IPS DF 19.7 (cell line): Measurements from ENCODE around the gene AMFR.

Source experiments
- DNase-seq: peaks from one replicate; pipeline ENCODE4 v3.0.0-alpha.2; 2013; ENCODE audit warnings: low read depth, low spot score

Gene AMFR

DNA sequence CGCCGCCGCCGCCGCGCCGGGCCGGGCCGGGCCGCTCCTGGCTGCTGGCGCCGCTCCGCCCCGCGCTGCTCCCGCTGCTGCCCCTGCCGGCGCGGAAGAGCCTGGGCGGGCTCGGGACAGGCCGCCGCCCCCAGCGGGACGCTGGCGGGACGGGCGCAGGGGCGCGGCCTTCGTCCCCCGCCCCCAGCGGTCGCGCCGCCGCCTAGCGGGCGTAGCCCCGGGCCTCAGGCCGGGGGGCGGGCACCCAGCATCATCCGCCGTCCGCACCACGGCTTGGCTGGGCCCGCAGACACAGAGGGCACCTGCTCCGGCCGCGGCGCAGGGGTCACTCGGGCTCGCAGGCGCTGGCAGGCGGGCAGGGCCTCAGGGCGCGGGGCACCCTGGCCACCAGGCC is at the start of gene AMFR:
Gene AMFR (minus strand): TSS at position 107 of the 394 bp plus-strand sequence. CDS start 218 bp downstream, outside the sequence.
- no peak for DNase-seq

DNA sequence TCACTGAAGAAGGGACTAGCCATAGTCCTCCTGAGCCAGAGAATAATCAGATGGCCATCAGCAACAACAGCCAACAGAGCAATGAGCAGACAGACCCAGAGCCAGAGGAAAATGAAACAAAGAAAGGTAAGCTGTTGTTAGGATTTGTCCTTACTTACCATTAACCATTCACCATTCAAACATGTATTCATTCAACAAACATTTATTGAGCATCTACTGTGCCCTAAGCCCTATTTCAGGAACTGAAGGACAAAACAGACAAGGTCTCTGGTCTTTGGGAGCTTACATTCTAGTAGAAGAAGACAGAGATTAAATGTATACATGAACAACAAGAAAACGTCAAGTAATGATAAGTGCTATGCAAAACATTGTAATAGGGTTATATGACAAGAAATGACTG is 45.3 kb upstream of the AMFR start:
- no peak for DNase-seq

DNA sequence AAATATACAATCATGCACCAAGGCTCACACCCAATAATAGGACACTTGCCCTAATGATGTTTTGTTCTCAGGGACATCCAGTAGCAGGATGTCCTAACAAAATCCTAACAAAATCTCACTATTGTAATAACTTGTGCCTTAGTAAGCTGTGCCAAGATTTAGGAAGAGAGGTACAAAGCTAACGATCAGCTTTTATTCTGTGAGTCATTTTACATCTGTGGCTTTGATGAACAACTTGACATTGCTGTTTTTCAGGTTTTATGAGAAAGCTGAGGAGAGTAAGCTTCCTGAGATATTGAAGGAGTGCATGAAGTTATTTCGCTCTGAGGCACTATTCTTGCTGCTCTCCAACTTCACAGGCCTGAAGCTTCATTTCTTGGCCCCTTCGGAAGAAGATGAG is 44.9 kb upstream of the AMFR start:
- DNase-seq, result no peak

DNA sequence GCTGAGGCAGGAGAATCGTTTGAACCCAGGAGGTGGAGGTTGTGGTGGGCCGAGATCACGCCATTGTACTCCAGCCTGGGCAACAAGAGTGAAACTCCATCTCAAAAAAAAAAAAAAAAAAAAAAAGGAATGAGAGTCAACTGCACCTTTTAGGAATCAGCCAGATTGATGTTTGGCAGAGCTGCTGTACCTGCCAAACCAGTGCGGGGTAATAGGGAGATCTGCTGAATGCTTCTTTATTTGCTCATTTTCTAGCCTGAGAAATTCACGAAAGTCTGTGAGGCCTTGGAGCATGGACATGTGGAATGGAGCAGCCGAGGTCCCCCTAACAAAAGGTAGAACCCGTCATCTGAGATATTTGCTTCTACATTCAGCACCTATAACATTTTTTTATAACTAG is 44.4 kb upstream of the AMFR start:
- DNase-seq, result no peak

DNA sequence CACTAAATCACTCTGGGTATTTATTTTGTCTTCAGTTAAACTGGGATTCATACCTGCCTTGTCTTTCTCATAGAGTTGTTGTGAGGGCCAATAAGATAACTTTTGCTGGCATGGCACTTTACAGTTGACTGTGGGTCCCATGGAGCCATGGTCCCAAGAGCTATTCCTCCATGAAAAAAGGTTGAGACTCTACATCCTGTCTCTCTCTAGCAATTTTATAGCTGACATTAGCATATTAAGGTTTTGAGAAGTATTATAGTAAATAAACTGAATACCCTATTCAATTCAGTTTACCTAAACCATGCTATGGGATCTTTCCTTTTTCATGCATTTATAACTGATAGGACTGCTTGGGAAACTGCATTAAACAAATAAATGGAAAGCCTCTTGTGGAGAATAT is 43.5 kb upstream of the AMFR start:
- no peak for DNase-seq

DNA sequence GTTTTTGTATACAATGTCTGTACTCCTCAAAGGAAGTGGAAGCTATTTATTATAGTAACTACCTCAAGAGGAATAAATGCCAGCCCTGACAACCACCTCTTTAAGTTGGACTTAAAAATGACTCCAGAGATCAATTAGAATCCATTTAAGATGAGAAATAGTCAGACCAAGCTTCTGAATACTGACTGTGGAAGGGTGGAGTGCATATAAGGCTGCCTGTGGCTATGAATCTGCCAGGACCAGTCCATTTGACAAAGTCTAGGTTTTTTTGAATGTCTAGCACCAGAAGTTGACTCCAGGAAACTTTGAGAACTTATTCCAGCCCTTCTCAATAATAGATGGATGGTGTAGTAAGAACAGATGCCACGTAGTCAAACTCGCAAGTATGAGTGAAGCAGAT is 41.0 kb upstream of the AMFR start:
- no peak for DNase-seq

DNA sequence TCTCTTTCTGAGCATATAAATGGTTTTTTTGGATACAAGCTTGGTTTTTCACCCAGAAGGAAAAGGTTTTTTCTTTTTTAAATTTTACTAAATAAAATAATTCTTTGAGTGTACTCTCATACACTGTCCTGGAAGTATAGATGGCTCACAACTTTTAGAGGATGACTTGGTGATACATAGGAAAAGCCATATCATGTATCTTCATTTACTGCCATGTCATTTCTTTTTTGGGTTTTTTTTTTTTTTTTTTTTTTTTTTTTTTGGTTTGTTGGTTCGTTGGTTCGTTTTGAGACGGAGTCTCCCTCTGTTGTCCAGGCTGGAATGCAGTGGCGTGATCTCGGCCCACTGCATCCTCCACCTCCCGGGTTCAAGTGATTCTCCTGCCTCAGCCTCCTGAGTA is 37.8 kb upstream of the AMFR start:
- DNase-seq, result no peak

DNA sequence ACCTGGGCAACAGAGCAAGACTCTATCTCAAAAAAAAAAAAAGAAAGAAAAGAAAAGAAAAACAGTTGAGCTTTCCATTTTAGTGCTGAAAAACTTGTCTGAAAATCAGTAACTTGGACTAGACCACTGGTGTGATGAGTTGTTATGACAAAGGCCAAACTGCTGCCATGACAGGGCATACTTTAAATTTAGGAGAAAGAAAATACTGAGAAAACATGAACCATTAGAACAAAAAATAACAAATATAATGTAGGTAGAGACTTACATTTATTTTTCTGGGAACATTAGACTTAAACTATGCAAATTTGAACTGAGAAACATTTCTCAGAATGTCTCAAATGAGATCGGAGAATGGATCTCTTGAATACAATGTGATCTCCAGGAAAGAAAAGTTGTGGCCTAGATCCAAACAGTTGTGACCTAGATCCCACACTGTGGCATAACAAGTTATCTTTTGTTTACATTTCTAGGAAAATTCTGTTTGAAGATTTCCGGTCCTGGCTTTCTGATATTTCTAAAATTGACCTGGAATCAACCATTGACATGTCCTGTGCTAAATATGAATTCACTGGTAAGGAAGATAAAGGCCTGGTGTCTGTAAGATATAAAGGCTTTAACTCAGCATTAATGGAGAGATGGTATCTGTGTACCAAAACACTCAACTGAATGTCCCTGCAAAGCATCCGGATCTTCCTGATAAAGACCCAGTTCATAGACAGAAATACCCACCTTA is 36.9 kb upstream of the AMFR start:
- no peak for DNase-seq

DNA sequence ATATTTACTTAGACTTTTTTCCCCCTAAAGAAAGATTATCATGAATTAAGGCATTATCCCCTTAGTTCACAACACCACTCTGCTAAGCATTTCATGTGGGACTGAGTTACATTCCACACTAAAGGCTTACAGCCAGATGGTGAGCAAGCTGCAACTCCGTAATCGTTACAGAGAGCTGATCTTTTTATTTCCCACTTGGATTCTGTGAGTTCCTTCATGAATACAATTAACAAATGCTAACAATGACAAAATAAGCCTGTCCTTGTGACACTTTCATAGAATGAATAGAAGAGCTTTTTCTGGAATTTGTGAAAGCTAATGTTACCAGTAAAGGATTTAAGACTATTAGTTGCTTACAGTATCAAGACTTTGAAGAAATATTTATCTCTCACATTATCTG is 34.8 kb upstream of the AMFR start:
- DNase-seq, result no peak

DNA sequence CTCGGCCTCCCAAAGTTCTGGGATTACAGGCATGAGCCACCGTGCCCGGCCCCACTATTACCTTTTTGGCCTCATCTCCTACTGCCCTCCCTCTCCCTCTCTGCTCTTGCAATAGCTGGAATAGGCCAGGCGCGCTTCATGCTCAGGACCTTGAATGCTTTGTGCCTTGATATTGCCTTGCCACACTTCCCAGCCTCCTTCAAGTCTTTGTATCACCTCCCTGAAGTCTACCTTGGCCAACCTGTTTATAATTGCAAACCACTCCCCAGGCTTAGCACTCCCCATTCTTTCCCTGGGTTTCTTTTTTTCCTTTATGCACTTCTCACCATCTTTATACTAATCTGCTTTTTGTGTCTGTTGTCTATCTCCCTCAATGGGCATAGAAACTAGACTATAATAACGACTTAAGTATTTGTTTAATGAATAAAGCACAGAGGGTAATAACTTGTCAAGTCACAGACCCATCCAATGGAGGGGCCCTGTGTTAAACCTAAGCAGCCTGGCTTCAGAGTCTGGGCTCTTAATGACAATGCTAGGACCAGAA is 32.7 kb upstream of the AMFR start:
- DNase-seq, result no peak

DNA sequence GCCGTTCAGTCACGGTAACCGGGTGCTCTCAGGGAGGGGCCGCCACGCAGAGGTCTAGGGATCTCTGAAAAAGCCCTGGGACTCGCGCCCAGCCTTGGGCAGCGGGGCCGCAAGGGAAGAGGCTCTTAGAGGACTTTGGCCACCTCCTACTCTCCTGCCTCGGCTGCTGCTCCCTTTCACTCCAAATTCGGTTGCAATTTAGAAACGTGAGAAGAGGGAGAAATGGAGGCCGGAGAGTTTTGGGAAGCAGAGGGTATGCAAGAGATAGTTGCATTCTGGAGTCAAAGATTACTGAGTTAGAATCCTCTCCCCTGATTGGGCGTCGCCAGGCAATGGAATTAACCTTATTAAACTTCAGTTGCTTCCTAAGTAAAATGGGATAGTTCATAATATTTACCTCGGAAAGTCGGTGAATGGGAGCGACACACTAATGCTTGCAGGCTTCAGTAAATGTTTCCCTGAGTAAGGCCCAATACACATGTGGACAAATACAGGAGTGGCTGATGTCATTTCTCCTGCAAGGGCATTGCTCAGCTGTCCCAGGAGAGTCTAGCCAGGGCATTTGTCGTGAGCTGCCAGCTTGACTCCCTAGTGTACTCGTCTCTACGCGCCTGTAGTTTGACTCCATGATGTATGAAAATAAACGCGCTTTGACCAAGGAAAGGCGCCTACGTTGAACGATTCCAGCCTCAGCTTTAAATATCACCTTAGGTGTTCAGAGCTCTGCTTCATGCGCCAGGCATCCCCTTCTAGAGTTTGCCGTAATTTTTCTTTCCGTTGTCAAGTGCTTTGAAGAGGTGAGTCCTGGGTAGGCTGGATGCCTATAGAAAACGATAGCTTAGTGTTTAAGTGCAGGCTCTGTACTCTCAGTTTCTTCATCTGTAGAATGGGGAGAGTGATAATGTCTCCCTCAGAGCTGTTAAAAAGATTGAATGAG is 26.7 kb upstream of the AMFR start:
- DNase-seq, result no peak

DNA sequence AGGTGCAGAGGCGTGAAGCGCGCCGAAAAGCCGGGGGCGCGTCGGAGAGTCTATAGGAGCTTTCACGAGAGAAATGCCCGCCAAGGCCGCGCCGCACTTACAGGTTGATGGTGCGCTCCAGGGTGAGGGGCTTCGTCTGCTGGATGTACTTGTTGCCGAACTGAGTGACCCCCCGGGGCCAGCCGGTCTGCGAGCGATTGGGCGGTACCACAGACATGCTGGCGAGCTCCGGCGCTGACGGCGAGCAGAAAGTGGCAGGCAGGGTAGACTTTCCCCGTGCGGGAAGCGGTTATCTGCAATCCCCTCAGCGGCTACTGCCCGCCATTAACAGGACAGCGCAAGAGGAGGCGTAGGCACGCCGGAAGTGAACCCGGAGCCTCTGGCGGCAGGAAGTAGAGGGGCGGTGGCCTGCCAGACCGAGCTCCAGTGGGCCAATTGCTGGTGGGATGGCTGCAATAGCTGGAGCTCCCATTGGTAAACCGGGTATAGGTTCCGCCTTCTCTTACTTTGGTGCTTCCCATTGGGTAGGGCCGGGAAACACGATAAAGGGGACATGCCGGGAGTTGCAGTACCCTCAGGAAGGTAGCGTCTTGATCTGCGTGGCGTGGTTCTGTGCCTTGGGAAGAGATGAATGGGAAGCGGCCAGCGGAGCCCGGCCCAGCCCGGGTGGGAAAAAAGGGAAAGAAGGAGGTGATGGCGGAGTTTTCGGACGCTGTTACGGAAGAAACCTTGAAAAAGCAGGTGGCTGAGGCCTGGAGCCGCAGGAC is 25.8 kb upstream of the AMFR start, which contains the start of the genes NUDT21 and OGFOD1:
Gene NUDT21 (minus strand): TSS at position 347 of the 767 bp plus-strand sequence. CDS start 130 bp downstream, at position 217.
Gene OGFOD1 (plus strand): TSS at position 569 of the 767 bp plus-strand sequence. CDS start 59 bp downstream, at position 628.
- DNase-seq, result peak; percentile 97

DNA sequence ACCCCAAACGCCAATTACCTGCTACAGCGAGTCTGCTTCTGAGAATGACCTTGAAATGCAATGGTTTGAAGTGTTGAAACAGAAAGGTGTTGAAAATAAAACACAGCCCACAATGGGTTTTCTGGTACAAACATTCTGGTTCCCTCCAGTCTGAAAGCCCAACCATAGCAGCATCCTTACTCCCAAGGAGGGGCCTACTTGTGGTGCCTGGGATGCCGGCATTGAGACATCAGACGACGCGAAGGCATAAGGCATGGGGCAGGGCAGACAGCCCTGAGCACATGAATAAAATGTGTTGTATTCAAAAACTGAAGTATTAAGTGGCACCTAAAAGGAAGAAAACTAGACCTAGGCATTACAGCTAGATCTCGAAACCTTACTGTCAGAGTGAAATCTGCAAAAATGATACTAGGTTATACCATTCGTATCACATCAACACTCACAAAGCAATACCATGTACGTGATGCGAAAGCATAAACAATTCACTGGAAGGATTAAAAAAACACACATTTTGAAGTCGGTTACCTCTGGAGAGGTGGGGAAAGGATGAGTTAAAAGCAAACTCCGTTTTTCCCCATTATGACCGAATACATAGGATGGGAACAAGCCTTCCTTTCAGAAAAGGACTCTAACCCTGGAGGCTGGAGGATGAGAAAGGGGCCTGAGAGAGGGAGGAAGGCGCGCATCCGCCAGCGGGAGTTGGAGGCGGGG is 25.1 kb upstream of the AMFR start:
- no peak for DNase-seq

DNA sequence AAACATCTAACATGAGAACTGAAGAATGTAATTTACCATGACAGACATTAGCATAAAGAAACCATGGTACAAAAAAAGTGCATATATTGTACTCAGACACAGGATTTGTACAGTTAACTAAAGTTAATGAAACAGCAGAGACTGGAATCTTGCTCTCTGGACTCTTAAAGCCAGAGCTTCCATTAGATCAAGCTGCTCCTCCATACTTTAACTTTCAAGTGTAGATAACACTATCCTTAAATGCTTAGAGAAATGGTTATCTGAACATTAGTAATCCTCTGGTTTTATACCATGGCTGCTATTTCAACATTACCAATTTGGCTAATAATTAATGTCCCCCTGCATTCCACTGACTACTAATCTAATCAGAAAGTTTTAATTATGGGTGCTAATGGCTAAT is 22.7 kb upstream of the AMFR start:
- DNase-seq, result no peak

DNA sequence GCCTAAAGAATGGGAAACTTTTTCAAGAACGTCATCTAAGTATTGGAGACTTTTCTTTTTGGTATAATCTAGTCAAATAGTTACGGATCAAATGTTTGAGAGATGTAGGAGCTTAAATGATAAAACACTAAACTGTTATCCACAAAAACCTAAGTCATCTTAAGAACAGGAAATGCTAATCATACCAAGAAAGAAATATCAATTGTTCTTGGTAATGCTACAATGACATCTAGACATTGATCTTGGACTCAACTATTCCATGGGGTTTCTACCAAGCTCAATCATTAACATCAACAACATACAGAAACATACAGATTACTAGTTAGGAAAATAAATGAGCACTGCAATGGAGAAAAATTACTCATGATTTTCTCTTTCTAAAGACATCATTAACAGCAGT is 21.9 kb upstream of the AMFR start:
- DNase-seq, result no peak

DNA sequence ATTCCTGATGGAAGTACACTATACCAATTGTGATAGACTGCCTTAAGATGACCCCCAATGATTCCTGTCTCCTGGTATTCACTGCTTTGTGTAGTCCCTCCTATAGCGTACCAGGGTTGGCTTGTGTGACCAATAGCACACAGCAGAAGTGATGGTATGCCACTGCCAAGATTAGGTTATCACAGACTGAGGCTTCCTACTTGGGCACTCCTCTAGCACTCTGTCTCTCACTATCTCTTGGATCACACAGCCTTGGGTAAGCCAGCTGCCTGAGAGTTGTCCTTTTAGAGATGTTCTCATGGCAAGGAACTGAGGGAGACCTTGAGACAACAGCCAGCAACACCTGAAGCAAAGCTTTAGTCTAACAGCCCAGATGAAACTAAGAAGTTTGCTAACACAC is 12.7 kb upstream of the AMFR start:
- no peak for DNase-seq

DNA sequence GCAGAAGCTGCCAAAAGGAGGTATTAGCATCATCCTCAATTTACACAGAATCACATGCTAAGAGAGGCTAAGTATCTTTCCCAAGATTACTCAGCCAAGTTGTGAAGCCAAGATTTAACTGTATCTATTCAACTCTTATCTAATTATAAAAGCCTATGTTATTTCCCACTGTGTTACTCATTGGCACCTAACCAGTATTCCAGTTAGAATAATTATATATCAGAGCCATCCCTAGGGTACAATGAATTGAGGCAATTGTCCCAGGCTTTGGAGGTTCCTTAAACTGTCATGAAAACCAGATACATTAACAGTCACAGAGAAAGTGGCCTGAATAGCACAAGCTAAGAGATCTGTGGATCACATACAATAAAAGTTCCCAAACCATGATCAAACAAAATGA is 10.9 kb upstream of the AMFR start:
- no peak for DNase-seq

DNA sequence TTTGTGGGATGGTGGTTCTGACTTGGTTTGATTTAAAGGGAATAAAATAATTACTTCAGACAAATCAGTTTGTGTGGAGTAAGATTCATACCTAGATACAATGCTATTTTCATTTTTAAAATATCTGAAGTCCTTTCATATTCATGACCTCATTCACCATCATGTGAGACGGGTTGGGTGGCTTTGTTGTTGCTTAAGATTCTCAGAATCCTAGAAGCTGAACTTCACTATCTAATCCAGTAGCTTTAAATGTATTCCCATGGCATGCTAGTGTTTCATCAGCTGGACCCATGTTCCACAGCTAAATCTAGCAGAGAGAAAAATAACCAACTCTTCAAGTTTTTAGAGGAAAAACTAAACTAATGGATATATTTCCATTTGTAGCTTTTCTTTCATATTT is 2.7 kb upstream of the AMFR start:
- no peak for DNase-seq

DNA sequence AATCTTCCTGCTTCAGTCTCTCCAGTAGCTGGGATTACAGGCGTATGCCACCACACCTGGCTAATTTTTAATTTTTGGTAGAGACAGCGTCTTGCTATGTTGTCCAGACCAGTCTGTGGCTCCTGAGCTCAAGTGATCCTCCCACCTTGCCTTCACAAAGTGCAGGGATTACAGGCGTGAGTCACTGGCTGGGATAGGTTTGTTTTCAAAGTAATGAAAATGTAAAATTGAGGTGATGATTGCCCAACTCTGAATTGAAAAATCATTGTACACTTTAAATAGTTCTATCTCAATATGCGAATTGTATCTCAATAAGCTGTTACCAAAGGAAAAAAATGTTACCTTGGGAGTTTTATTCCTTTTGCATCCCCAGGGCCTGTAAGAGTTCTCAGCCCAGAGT is 1.2 kb upstream of the AMFR start:
- no peak for DNase-seq

DNA sequence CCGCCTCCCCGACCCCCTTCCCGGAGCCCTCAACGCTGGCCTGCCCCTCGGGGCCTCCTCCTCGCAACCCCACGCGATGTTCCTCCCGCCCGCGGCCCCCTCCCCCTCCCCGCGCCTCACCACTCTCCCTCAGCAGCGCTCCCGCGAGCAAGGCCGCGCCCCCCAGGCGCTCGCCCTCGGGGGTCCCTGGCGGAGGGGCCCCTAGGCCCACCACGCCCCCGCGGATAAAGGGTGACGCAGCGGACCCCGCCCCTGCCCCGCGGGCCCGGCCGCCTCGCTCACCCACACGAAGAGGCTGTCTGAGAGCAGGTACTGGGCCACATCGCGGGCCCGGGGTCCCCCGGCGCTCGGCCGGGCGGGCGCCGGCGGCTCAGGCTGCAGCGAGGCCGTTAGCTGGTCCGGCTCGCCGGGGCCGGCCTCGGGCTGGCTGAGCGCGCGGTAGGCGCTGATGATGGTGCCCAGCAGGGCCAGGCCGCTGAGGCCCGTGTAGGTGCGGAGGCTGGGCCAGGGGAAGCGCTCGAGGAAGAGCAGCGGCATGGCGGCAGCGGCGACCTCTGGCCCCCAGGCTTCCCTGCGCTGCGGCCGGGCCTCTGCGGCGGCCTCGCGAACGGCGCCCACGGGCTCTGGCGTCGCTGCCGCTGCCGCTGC is 430 bp downstream of the AMFR start:
- no peak for DNase-seq

DNA sequence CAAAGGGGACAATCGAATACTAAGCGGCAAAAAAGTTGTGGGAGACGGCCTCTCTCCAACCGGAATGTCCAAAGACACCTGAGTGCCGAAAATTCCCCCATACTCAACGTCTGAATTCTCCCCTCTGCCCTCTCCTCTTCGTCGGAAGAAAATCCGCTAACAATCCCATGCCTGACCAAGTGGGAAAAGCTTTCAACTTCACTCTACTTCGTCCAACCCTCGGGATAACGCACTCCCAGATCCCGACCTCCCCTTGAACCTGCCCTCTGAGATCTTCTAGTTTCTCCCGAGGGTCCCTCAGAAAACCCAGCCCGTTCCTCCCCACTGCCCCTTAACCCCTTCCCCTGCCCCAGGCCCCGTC is 961 bp downstream of the AMFR start:
- DNase-seq, result no peak
